GM12892 (cell line): ENCODE results near the gene REXO5.

Experiments used
- POLR2A ChIP-seq: IDR thresholded peaks from 2 replicates; pipeline ENCODE4 v1.6.1; 2011; ENCODE audit warnings: low read depth, low read length, control low read depth
- POLR2AphosphoS5 ChIP-seq: IDR thresholded peaks from 2 replicates; pipeline ENCODE4 v1.6.1; 2011; ENCODE audit warnings: low read depth, low read length, control low read depth
- TAF1 ChIP-seq: IDR thresholded peaks from 2 replicates; pipeline ENCODE4 v1.6.1; 2011; ENCODE audit warnings: low read depth, mild to moderate bottlenecking, control low read depth, low read length, borderline replicate concordance

- TF ChIP-seq TAF1: no peak
- no peak for TF ChIP-seq POLR2AphosphoS5
- no peak for TF ChIP-seq POLR2A
These were observed 80.0 kb downstream of the REXO5 start for GRCh38 chr16:20886320-20886719.
